Esophagus muscularis mucosa (tissue), 3 donors: ENCODE data around the gene PRKAG2.

Experiments used
- CTCF ChIP-seq, 3 experiments: fragments of 200-600 bp in 2 of 3; fragments of 450-650 bp in 1 of 3; sonication (generic) in 2 of 3; IDR thresholded peaks; one replicate each; pipeline ENCODE4 v1.5.1; 2017 to 2019; ENCODE audit warnings: antibody characterized with exemption in 3 of 3, mild to moderate bottlenecking in 2 of 3, moderate library complexity in 1 of 3
- POLR2A ChIP-seq: fragments of 450-650 bp; IDR thresholded peaks from one replicate; pipeline ENCODE4 v1.6.1; 2017; ENCODE audit warnings: antibody characterized with exemption, moderate library complexity, mild to moderate bottlenecking, low read depth
- POLR2AphosphoS5 ChIP-seq, 2 donors: sonication (generic); formaldehyde crosslinking; IDR thresholded peaks; one replicate each; pipeline ENCODE4 v1.6.1; 2017; ENCODE audit warnings: antibody characterized with exemption in 2 of 2

- no peak for TF ChIP-seq CTCF (IDR thresholded peaks at IDR 0.05)
- TF ChIP-seq POLR2A: no peak
- TF ChIP-seq POLR2AphosphoS5 (IDR thresholded peaks at IDR 0.05): no peak
These were observed 36.6 kb downstream of the PRKAG2 start for GRCh38 chr7:151840088-151840910.
